Upper lobe of right lung (tissue), 1 donor: ENCODE results near the gene RNF214. TPM values are rescaled to one million over a fixed set of nuclear protein-coding genes. Genes with fewer than 3 reads are reported as not detected.

ENCODE experiments used
- ATAC-seq: fragments of 200-7000 bp; cut with Tn5 transposase; one replicate; pipeline ENCODE4 v1.9.1; 2020; ENCODE audit warnings: mild to moderate bottlenecking, moderate library complexity
- DNase-seq: peaks from one replicate; pipeline ENCODE4 v3.0.0-alpha.2; 2020
- H3K27ac ChIP-seq: fragments of 200-600 bp; one replicate; pipeline ENCODE4 v1.8.0; 2022
- H3K27me3 ChIP-seq: fragments of 200-600 bp; one replicate; pipeline ENCODE4 v1.8.0; 2022; ENCODE audit warnings: mild to moderate bottlenecking
- H3K36me3 ChIP-seq: fragments of 200-600 bp; one replicate; pipeline ENCODE4 v1.8.0; 2022
- H3K4me1 ChIP-seq: fragments of 200-600 bp; one replicate; pipeline ENCODE4 v1.8.0; 2022
- H3K4me3 ChIP-seq: fragments of 200-600 bp; one replicate; pipeline ENCODE4 v1.8.0; 2022; ENCODE audit warnings: mild to moderate bottlenecking
- H3K9me3 ChIP-seq: fragments of 200-600 bp; one replicate; pipeline ENCODE4 v1.8.0; 2022
- CTCF ChIP-seq: fragments of 200-600 bp; IDR thresholded peaks from one replicate; pipeline ENCODE4 v1.8.0; 2022; ENCODE audit warnings: antibody characterized with exemption
- intact Hi-C: fragments of 100-400 bp; cut with DNase I; formaldehyde crosslinking; loops from one replicate; pipeline ENCODE4 v1.11.0; 2022
- total RNA-seq: library from RNA; stranded (reverse); fragmentation: NEBNext Ultra II Directional; extraction: Animal tissue kit (Norgen Biotek cat#: 25700); gene quantifications from one replicate; pipeline ENCODE4 v1.2.1, GENCODE V29; 2021
- donor health status: DM: no; HTN: yes; CAD: no; lungs with severe emphysema.

The RNF214 gene
- total RNA-seq, 1 donor from 2014 or later, result 27.1 TPM

DNA sequence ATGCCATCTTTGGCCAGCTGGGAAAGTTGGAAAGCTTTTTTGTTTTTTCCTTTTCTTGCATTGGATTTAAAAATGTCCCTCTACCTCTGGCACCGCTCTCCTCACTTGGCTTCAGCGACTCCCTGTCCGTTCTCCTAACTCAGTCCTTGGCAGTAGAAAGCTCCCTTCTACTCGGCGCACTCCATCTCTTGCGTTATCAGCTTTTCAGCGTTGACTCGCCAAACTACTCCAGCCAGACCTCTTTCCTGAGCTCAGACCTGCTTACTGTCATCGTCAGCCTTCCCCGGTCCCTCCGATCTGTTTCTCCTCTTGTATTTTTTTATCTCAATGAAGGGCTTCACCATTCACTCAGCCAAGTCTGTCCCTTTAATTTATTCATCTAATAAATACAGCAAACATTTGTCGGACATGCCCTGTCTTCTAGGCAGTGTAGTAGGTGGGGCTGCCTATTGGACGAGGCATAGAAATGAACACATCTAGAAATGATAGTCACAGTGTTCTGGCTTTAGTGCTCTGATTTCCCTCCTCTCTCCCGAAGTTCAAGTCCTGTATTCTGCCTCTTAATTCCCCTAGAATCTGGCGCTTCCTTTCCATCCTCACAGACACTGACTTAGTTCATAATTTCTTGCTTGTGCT is 96.0 kb downstream of the RNF214 start:
- DNase-seq, result no peak
- intact Hi-C loops, result no loop called here

GRCh38 chr11:117332843-117333242 is 100.4 kb downstream of the RNF214 start:
- no peak for DNase-seq
- H3K27me3 ChIP-seq, result no peaks in the 10 kb centered on the region
- intact Hi-C loops, result no loop called here
- TF ChIP-seq CTCF, result no peak
- ATAC-seq, result no peak
- peaks cover 6% of the 10 kb centered on the region for H3K36me3 ChIP-seq
- no peaks in the 10 kb centered on the region for H3K9me3 ChIP-seq
- H3K4me1 ChIP-seq, result peaks cover 9% of the 10 kb centered on the region
- no peak overlapping the region for H3K4me3 ChIP-seq
- no peak overlapping the region for H3K27ac ChIP-seq

More for the DNA sequence above, 96.0 kb downstream of the RNF214 start:
- ATAC-seq, result peak; percentile 18
- Histone ChIP-seq H3K27me3 (no peaks in the 10 kb centered on the region), H3K36me3 (no peaks in the 10 kb centered on the region), H3K27ac (peak overlapping the region; percentile 97), H3K4me1 (peaks cover 9% of the 10 kb centered on the region), H3K9me3 (no peaks in the 10 kb centered on the region), H3K4me3 (peak overlapping the region; percentile 88)
- TF ChIP-seq CTCF, result no peak

DNA sequence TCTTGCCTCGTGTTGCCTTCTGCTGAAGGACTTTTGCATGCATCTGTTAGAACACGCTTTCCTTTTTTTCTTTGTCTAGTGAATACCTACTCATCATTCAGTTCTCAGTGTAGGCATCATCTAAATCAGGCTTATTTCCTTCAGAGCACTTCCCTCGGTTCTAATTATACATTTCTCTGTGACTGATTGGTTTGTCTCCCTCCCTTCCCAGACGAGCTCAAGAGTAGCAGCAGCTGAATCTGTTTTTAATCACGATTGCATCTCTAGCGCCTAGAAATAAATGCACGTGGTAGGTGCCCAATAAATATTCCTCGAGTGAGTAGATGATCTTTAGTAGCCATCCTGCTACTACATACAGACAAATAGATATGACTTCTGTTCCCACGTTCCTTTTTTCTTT is 101.4 kb downstream of the RNF214 start:
- TF ChIP-seq CTCF, result no peak
- peaks cover 3% of the 10 kb centered on the region for H3K4me1 ChIP-seq
- ATAC-seq (no peak), DNase-seq (no peak)
- intact Hi-C loops, result no loop called here
- no peak overlapping the region for H3K4me3 ChIP-seq
- no peak overlapping the region for H3K27ac ChIP-seq
- no peaks in the 10 kb centered on the region for H3K9me3 ChIP-seq
- H3K27me3 ChIP-seq, result no peaks in the 10 kb centered on the region
- peaks cover 13% of the 10 kb centered on the region for H3K36me3 ChIP-seq

GRCh38 chr11:117334896-117335295 is 102.4 kb downstream of the RNF214 start:
- ATAC-seq, result no peak
- H3K4me1 ChIP-seq, result no peaks in the 10 kb centered on the region
- no peaks in the 10 kb centered on the region for H3K9me3 ChIP-seq
- H3K27ac ChIP-seq, result no peak overlapping the region
- H3K27me3 ChIP-seq, result no peaks in the 10 kb centered on the region
- peaks cover 20% of the 10 kb centered on the region for H3K36me3 ChIP-seq
- intact Hi-C loops, result no loop called here
- H3K4me3 ChIP-seq, result no peak overlapping the region
- no peak for DNase-seq
- no peak for TF ChIP-seq CTCF

DNA sequence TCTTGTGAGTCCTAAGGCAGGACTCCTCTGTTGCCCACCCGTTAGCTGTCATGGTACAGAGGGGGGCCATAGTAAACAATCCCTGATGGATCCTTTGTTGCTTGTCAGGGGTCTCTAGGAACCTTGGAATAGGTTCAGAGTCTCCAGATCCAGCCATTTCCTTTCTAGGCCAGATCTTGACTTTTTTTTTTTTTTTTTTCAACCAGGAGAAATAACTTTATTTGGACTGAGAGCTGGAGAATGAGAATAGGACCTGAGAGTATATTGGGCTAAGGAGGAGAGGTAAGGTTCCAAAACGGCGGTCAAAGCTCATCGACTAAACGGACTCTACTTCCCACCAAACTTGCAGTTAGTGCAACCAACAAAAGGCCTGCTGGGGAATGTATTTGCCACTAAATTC is 102.9 kb downstream of the RNF214 start:
- DNase-seq (no peak), ATAC-seq (no peak)
- Histone ChIP-seq H3K9me3 (no peaks in the 10 kb centered on the region), H3K36me3 (peaks cover 25% of the 10 kb centered on the region), H3K4me3 (no peak overlapping the region), H3K27ac (no peak overlapping the region), H3K27me3 (no peaks in the 10 kb centered on the region), H3K4me1 (no peaks in the 10 kb centered on the region)
- intact Hi-C loops, result no loop called here
- no peak for TF ChIP-seq CTCF

Other genes starting within 250 kb of the RNF214 start
- gene SIK3, start 134.2 kb upstream of the RNF214 start, total RNA-seq, result 37.1 TPM
- 86.9 TPM for gene PAFAH1B2, start 88.4 kb upstream of the RNF214 start, total RNA-seq
- gene SIDT2, start 53.9 kb upstream of the RNF214 start, total RNA-seq, result 107 TPM
- gene TAGLN, start 33.3 kb upstream of the RNF214 start, total RNA-seq, result 465 TPM
- 57.8 TPM for gene PCSK7, start 598 bp upstream of the RNF214 start, total RNA-seq
- 8.2 TPM for gene BACE1-AS, start 58.7 kb downstream of the RNF214 start, total RNA-seq
- gene BACE1, start 83.6 kb downstream of the RNF214 start, total RNA-seq, result 28.9 TPM
- 25.2 TPM for gene CEP164, start 95.2 kb downstream of the RNF214 start, total RNA-seq